GM20431 (cell line): ENCODE results near the gene CHMP4A.

Source experiments
- in situ Hi-C: fragments of 300-500 bp; cut with MseI, MboI; formaldehyde crosslinking; loops from one replicate; pipeline ENCODE4 v1.15.0; 2020; ENCODE audit warnings: low sequenced_read_pairs; ENCODE audit not compliant: unreplicated experiment

The CHMP4A gene

GRCh38 chr14:24182110-24182882 is 31.0 kb downstream of the CHMP4A start:
- in situ Hi-C loops, result no loop called here

GRCh38 chr14:24181371-24182077 is 31.8 kb downstream of the CHMP4A start:
- in situ Hi-C loops, result no loop called here

GRCh38 chr14:24179961-24180796 is 33.1 kb downstream of the CHMP4A start:
- in situ Hi-C loops, result no loop called here

- in situ Hi-C loops, result no loop called here
These were observed 33.9 kb downstream of the CHMP4A start for GRCh38 chr14:24179294-24179960.

GRCh38 chr14:24178399-24179178 is 34.7 kb downstream of the CHMP4A start:
- in situ Hi-C loops, result no loop called here

- in situ Hi-C loops, result no loop called here
These were observed 35.4 kb downstream of the CHMP4A start for GRCh38 chr14:24177891-24178290.

- in situ Hi-C loops, result no loop called here
These were observed 36.1 kb downstream of the CHMP4A start for GRCh38 chr14:24177041-24177825.

GRCh38 chr14:24176599-24176998 is 36.7 kb downstream of the CHMP4A start:
- in situ Hi-C loops, result no loop called here

GRCh38 chr14:24172871-24173281 is 40.4 kb downstream of the CHMP4A start:
- in situ Hi-C loops, result no loop called here

GRCh38 chr14:24172261-24172860 is 40.9 kb downstream of the CHMP4A start:
- in situ Hi-C loops, result no loop called here

GRCh38 chr14:24171422-24172260 is 41.6 kb downstream of the CHMP4A start, which contains the start of gene REC8:
TSS of gene REC8 (plus strand) at chr14:24172080. CDS start at chr14:24172553, 473 bp downstream.
- in situ Hi-C loops, result no loop called here

GRCh38 chr14:24167469-24168114 is 45.7 kb downstream of the CHMP4A start:
- in situ Hi-C loops, result no loop called here

GRCh38 chr14:24165785-24166184 is 47.5 kb downstream of the CHMP4A start:
- in situ Hi-C loops, result no loop called here

- in situ Hi-C loops, result no loop called here
These were observed 48.7 kb downstream of the CHMP4A start for GRCh38 chr14:24164518-24164991.

GRCh38 chr14:24162093-24162492 is 51.2 kb downstream of the CHMP4A start:
- in situ Hi-C loops, result no loop called here
